Keratinocyte (primary cell): Measurements from ENCODE around the gene ELAVL4. TPM values are rescaled to one million over a fixed set of nuclear protein-coding genes. Genes with fewer than 3 reads are reported as not detected.
A peak's percentile ranks its signal among the peaks of the same experiment; 100 is the strongest.

Experiments used
- DNase-seq: peaks from one replicate; pipeline ENCODE4 v3.0.0-alpha.2; 2011; ENCODE audit warnings: low read depth, missing footprints, low spot score
- FAIRE-seq: peaks from 2 replicates; lab custom pipeline; 2011; peaks lifted over from hg19 to GRCh38; lab: Jason Lieb, UNC
- H2AFZ ChIP-seq: 2 replicates; pipeline ENCODE4 v1.6.0; 2012; ENCODE audit warnings: low read length, control low read depth, inconsistent platforms; ENCODE audit not compliant: control insufficient read depth
- H3K27ac ChIP-seq: 2 replicates; pipeline ENCODE4 v1.5.1; 2011; ENCODE audit warnings: low read length; ENCODE audit not compliant: control insufficient read depth, insufficient read depth
- H3K27me3 ChIP-seq: 3 replicates; pipeline ENCODE4 v1.6.0; 2011; ENCODE audit warnings: low read length; ENCODE audit not compliant: control insufficient read depth, insufficient read depth; ENCODE audit errors: extremely low read depth
- H3K36me3 ChIP-seq, 2 experiments: 2 replicates in 1 of 2; 3 replicates in 1 of 2; pipeline ENCODE4 v1.5.1; 2011; ENCODE audit warnings: low read length in 2 of 2, mild to moderate bottlenecking in 1 of 2; ENCODE audit not compliant: control insufficient read depth in 2 of 2, insufficient read depth in 2 of 2; ENCODE audit errors: extremely low read depth in 1 of 2
- H3K4me1 ChIP-seq: 3 replicates; pipeline ENCODE4 v1.5.1; 2011; ENCODE audit warnings: low read length; ENCODE audit not compliant: control insufficient read depth, insufficient read depth; ENCODE audit errors: extremely low read depth
- H3K4me2 ChIP-seq: 3 replicates; pipeline ENCODE4 v1.6.0; 2011; ENCODE audit warnings: low read depth, low read length; ENCODE audit not compliant: control insufficient read depth, insufficient read depth; ENCODE audit errors: extremely low read depth
- H3K4me3 ChIP-seq, 3 experiments: fragments of 200-600 bp in 1 of 3; sonication (generic) in 1 of 3; 2 replicates in 2 of 3; 3 replicates in 1 of 3; pipeline ENCODE4 v1.5.1; 2011 to 2016; ENCODE audit warnings: low read length in 3 of 3, mild to moderate bottlenecking in 3 of 3, control low read depth in 2 of 3, inconsistent platforms in 1 of 3, low read depth in 1 of 3, mixed read lengths in 1 of 3, mixed run types in 1 of 3, moderate library complexity in 1 of 3; ENCODE audit not compliant: control insufficient read depth in 2 of 3, insufficient read depth in 2 of 3; ENCODE audit errors: extremely low read depth in 1 of 3
- H3K79me2 ChIP-seq: 2 replicates; pipeline ENCODE4 v1.6.0; 2012; ENCODE audit warnings: low read length; ENCODE audit not compliant: control insufficient read depth, insufficient read depth
- H3K9ac ChIP-seq: 3 replicates; pipeline ENCODE4 v1.6.0; 2011; ENCODE audit warnings: low read length; ENCODE audit not compliant: control insufficient read depth, insufficient read depth; ENCODE audit errors: extremely low read depth
- H3K9me1 ChIP-seq: 3 replicates; pipeline ENCODE4 v1.6.0; 2011; ENCODE audit warnings: low read length; ENCODE audit not compliant: control insufficient read depth, insufficient read depth; ENCODE audit errors: extremely low read depth
- H3K9me3 ChIP-seq: 2 replicates; pipeline ENCODE4 v1.5.1; 2012; ENCODE audit warnings: low read depth, low read length; ENCODE audit not compliant: control insufficient read depth
- H4K20me1 ChIP-seq: 3 replicates; pipeline ENCODE4 v1.6.0; 2011; ENCODE audit warnings: low read length; ENCODE audit not compliant: control insufficient read depth, insufficient read depth; ENCODE audit errors: extremely low read depth
- CTCF ChIP-seq, 3 experiments: IDR thresholded peaks in 1 of 3; conservative IDR thresholded peaks in 1 of 3; optimal IDR thresholded peaks in 1 of 3; 2 replicates in 2 of 3; 3 replicates in 1 of 3; pipeline versions ENCODE3 to v1.5.1; 2011; ENCODE audit warnings: low read length in 3 of 3, mild to moderate bottlenecking in 3 of 3, moderate library complexity in 2 of 3, control low read depth in 1 of 3, inconsistent platforms in 1 of 3; ENCODE audit not compliant: insufficient read depth in 2 of 3; ENCODE audit errors: extremely low read depth in 1 of 3
- EZH2 ChIP-seq: IDR thresholded peaks from one replicate; pipeline ENCODE4 v1.6.1; 2012; ENCODE audit warnings: inconsistent platforms, mild to moderate bottlenecking, low read length, moderate library complexity
- dilution Hi-C: fragments of 300-500 bp; cut with MboI; formaldehyde crosslinking; loops from one replicate; pipeline ENCODE4 v1.7.0; 2020; ENCODE audit warnings: low sequenced_read_pairs; ENCODE audit not compliant: extremely low pct_ligation_motif_present
- polyA plus RNA-seq, 5 experiments: library from polyadenylated mRNA; depleted of rRNA in 3 of 5; stranded (reverse) in 3 of 5; stranded (forward) in 1 of 5; unstranded in 1 of 5; fragments of >200 nt; gene quantifications; 1 replicate in 1 of 5; 2 replicates in 3 of 5; 3 replicates in 1 of 5; pipeline versions ENCODE4 v1.2.1 to v1.2.3, GENCODE V29; 2011 to 2012; ENCODE audit warnings: missing spikeins in 2 of 5, low read depth in 1 of 5, low replicate concordance in 1 of 5

The ELAVL4 gene
- polyA plus RNA-seq, 1 donor (not counting 4 experiments of a cell fraction or from before 2014, with no cell fraction given) = not detected

GRCh38 chr1:50155541-50155940, 46.8 kb downstream of the ELAVL4 start:
- no peak for DNase-seq
- Histone ChIP-seq H3K4me2 (no peak overlapping the region), H3K9me3 (no peaks in the 10 kb centered on the region), H3K4me3 (no peak overlapping the region), H4K20me1 (no peaks in the 10 kb centered on the region), H3K27ac (no peak overlapping the region), H3K36me3 (no peaks in the 10 kb centered on the region), H3K79me2 (no peaks in the 10 kb centered on the region), H3K27me3 (no peaks in the 10 kb centered on the region), H3K9me1 (no peaks in the 10 kb centered on the region), H3K4me1 (no peaks in the 10 kb centered on the region), H3K9ac (no peak overlapping the region), H2AFZ (no peak overlapping the region)
- no peak for TF ChIP-seq EZH2
- TF ChIP-seq CTCF (optimal IDR thresholded peaks at IDR 0.05 in 1 of 3, IDR thresholded peaks at IDR 0.05 in 1 of 3, conservative IDR thresholded peaks at IDR 0.05 in 1 of 3; ENCODE audit: extremely low read depth in 1 of 3, insufficient read depth in 2 of 3, low read length in 3 of 3) = no peak
- no peak for FAIRE-seq
- dilution Hi-C loops = no loop called here

- no peak for DNase-seq
- Histone ChIP-seq H3K4me3 (no peak overlapping the region), H2AFZ (no peak overlapping the region), H3K79me2 (no peaks in the 10 kb centered on the region), H3K9me3 (no peaks in the 10 kb centered on the region), H3K36me3 (no peaks in the 10 kb centered on the region), H3K9me1 (no peaks in the 10 kb centered on the region), H3K9ac (no peak overlapping the region), H3K27ac (no peak overlapping the region), H4K20me1 (no peaks in the 10 kb centered on the region), H3K4me2 (no peak overlapping the region), H3K27me3 (no peaks in the 10 kb centered on the region), H3K4me1 (no peaks in the 10 kb centered on the region)
- FAIRE-seq = peak; percentile 5
- dilution Hi-C loops = no loop called here
- TF ChIP-seq CTCF (optimal IDR thresholded peaks at IDR 0.05 in 1 of 3, IDR thresholded peaks at IDR 0.05 in 1 of 3, conservative IDR thresholded peaks at IDR 0.05 in 1 of 3; ENCODE audit: extremely low read depth in 1 of 3, insufficient read depth in 2 of 3, low read length in 3 of 3) (no peak), EZH2 (no peak)
Measured at GRCh38 chr1:50156241-50157010, 47.7 kb downstream of the ELAVL4 start.
